NCI-H146 treated with DMSO at 0.1 percent for 48 hours (cell line): ENCODE results near the gene RPL3.

ENCODE experiments used
- DNase-seq: peaks from one replicate; lab custom pipeline; 2025; ENCODE audit not compliant: unreplicated experiment; lab: John Stamatoyannopoulos, UW

The RPL3 gene

DNA sequence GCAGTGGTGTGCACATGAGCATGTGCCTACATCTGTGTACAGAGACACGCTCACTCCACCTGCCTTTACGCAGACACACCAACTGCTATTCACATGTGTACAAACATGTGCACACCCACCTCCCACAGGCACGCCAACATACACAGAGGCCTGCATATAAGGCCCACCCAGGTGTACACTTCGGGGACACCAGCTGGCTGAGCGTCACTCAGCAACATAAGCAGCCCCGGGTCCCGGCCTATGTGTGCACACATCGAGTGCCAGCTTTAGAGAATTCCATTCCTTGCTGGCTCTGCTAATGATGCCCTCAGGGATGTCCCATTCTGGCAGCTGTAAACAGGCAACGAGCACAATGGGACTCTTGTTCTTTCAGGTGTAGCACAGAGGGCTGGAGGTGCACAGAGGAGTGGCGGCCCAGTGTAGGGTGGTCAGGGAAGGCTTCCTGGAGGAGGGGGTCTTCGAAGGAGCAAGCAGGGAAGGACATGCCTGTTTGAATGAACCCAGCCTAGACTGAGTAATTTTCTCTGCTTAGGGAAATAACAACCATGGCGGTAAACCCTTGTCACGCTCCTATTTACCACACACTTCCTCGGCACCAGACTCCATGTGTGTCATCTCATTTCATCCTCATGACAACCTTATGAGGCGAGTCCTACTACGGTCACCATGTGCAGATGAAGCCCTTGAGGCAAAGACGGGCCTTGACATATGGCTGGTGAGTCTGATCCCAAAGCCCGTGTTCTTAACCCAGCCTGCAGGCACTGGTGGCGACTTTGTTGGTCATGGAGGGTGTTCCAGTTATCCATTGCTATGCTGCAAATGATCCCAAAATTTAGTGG is 35.1 kb downstream of the RPL3 start:
- no peak for DNase-seq

DNA sequence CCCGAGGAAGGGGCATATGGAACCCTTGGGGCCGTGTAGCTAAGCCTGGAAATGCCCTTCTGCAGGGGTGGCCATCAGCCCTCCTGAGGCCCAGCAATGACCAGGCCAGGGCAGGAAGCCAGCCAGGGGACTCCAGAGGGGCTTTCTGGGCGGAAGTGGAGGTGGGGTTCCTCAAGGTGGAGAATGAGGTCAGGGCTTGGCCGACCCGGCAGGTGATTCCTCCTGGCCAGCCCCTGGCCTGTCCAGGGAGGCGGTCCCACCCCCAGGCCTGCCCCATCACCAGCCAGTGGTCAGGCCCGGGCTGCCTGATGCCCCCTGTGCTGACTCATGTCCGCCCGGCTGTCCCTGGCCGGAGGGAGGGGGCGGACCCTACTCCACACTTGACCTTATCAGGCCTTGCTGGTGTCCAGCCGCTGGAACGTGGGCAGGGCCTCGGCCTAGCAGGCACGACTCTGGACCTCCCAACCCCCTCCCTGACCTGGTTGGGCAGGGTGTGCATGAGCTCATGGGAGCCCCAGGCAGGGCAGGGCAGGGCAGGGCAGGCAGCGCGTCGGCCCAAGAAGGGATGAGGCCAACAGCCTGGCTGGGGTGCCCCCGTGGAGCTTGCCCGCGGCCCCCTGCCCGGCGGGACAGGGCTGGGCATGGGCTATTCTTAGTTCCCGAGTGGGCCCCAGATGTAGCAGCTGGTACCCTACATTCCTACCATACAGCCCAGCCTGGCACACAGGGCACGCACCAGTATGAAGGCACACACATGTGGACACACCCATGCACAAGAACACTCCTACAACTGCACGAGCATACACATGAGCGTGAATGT is 35.9 kb downstream of the RPL3 start:
- no peak for DNase-seq

DNA sequence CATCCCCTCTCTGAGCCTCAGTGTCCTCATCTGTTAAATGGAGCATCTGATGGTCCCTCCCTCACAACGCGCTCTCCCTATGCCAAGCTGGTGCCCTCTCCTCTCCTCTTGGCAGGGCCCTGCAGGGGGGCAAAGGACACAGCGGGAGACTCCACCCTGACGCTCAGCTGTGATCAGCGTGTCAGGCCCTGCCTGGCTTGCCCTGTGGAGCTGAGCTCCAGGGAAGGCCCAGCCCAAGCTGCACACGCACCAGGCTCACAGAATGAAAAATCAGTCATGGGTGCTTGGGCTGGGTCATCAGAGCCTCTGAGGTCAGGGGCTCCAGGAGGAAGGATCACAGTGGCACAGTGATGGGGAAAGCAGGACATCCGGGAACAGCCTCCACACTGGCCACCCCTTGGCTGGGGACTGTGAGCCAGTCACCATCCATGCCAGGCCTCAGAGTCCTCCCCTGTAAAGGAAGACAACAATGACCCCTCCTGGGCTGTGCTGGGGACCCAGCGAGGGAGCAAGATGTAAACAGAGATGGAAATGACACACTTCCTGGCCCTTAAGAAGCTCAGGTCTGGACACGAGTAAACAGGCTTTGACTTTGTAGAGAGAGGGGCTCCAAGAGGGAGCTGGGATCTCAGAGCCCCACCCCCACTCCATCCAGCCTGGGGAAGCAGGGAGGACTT is 36.6 kb downstream of the RPL3 start:
- no peak for DNase-seq

GRCh38 chr22:39281126-39281525 is 38.3 kb downstream of the RPL3 start:
- DNase-seq = no peak

DNA sequence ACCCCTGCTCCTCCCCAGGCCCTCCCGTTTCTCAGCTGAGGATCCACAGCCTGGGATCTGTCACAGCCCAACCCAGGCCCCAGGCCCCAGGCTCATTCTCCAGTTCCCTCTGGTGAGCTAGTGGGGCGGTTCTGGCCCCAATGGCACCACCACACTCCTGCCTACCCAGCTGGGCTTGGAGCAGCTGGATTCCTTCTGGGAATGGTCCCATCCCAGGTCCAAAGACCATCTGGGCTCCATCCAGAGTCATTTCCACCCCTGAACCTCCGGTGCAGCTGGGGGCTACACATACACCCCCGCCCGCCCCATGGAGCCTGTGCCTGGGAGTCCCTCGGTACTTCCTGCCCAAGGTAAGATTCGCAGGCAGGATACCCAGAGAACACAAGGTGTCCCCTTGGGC is 39.2 kb downstream of the RPL3 start:
- DNase-seq = no peak

DNA sequence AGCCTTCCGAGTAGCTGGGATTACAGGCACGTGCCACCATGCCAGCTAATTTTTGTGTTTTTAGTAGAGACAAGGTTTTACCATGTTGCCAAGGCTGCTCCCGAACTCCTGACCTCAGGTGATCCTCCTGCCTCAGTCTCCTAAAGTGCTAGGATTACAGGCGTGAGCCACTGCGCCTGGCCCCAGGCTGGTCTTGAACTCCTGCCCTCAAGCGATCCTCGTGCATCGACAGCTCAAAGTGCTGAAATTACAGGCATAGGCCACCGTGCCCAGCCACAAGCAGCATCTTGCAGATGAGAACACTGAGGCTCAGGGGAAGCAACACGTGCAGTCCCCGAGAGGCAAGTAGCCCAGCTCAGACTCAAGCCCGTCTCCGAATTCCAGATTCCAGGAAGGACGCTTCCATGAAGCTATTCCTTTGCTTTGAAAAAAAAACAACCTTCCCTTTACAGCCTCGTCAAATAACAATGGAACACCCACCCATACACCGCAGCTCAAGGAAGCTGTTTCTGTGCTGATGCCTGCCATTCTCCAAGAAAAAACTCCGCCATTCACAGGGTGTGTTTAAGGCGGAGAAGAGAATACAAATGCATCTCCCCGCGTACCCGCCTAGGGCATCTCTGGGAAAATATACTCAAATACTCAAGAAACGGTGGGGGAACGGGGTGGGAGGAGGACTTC is 40.1 kb downstream of the RPL3 start:
- DNase-seq = no peak

- no peak for DNase-seq
Measured at GRCh38 chr22:39278040-39278439, 41.4 kb downstream of the RPL3 start.

DNA sequence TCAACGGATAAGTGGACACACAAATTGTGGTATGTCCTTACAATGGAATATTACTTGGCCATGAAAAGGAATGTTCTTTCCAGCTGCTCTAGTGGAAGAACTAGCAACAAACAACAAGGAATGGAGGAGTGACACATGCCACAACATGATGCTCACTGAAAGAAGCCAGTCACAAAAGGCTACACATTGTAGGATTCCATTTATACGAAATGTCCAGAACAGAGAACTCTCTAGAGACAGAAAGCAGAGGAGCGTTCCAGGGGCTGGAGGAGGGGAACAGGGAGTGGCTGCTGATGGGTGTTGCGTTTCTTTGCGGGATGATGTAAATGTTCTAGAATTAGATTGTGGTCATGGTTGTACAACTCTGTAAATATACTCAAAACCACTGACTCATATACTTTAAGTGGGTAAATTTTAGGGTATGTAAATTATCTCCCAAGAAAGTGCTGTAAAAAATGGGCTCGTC is 42.2 kb downstream of the RPL3 start:
- DNase-seq = no peak

DNA sequence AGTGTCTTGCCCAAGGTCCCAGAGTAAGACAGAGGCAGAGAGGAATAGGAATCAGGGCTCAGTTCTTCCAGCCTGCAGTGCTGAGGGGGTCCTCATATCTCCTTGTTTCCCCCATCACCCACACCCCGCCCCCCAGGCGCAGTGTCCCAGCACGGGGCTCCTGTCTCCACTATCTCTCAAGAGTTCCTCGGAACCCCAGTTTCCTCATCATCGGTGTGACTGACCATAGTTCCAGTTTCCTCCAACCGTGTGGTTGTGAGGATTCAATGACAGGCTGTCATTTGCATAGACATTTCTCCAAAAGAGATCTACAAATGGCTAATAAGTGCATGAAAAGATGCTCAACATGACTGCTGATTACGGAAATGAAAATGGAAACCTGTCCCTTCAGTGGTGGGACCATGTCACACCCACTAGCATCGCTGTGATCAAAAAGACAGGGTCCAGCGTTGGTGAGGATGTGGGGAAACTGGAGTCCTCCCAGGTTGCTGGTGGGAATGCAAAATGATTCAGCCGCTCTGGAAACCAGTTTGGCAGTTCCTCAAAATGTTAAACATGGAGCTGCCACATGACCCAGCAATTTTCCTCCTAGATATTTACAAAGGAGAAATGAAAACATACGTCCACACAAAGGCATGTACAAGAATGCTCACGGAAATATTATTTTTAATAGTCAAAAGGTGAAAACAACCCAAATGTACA is 42.8 kb downstream of the RPL3 start:
- no peak for DNase-seq

GRCh38 chr22:39275814-39276439 is 43.5 kb downstream of the RPL3 start:
- DNase-seq = no peak

DNA sequence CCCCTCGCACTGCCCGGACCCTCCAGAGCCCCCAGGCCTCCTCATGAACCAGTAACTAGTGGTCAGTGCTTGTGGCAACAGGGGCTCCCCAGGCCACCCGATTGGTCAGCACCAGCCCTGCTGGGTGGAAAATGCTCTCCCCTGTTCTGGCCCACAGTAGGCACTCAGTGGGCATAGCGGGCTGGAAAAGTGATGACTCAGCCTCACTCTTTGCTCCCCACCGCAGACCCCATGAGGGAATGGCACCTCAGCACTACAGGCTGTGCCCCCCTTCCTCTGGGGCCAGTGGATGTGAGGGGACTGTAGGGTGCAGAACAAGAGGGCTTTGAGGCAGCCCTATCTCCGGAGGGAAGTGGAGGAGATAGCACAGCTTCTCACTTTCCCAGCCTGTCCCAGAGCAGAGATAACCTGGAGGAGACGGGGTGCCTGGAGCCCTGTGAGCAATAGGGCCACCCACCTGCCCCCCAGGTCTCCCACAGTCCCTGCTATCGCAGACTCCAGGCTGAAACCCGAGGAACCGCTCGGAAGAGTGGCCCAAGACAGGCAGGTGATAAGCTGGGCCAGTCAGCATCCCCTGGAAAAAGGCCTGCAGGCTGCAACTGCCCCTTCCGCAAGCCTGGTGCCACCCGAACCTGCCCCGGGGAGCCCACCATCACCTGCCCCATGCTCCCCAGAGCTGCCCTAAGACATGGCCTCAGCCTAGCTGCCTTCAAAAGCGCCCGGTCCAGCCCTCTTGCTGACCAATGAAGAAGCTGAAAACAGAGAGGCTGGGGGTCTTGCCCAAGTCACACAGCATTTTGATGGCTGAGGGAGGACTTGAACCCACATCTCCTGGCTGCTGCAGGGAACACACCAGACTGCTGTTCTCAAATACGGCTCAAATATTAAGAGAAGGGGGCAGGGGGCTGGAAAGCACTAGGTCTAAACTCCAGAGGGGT is 45.2 kb downstream of the RPL3 start:
- DNase-seq = no peak

- DNase-seq = no peak
Measured at GRCh38 chr22:39270792-39271191, 48.6 kb downstream of the RPL3 start.

DNA sequence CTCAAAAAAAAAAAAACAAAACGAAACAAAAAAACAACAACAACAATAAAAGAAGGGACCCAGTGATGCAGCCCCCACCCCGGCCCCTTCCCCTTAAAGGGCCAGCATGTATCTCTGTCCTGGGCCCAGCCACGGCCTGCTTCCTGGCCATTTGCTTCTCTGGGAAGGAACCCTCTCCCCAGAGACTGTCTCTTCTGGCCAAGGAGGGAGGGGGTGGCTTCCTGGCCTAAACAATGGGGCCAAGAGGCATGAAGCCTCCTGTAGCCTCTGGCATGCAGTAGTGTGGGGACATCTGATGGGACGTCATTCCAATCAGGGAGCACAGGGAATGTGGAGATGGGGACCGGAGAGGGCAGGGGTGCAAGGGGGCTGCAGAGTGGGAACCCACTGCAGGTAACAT is 49.1 kb downstream of the RPL3 start:
- DNase-seq = no peak

DNA sequence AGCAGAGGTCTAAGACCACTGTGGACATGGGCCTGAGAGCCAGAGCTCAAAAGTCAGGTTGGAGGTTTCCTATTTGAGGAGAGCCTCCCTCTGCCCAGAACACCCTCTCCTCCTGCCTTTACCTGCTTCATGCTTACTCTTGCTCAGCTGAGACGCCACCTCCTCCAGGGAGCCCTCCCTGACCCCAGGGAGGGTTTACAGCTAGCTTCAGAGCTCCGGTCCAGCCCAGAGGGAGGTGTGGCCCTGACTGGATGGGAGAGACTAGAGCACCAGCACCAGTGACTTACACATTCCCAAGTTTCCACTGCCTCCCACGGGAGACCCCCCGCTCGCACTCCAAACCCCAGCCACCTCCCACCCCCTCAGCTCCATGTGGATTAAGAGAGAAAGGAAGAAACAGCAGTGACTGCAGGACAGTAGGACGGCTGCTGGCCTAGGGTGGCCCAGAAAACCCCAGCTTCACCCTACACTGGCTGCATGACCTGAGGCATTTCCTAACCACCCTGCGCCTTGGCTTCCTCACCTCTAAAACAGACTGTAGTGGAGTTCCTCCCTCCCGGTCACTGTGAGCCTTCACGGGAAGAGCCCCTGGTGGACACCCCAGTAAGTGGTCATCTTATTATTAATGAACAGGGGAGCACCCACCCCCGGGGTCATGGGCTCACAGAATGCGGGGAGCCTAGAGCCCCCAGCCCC is 50.2 kb downstream of the RPL3 start:
- no peak for DNase-seq

DNA sequence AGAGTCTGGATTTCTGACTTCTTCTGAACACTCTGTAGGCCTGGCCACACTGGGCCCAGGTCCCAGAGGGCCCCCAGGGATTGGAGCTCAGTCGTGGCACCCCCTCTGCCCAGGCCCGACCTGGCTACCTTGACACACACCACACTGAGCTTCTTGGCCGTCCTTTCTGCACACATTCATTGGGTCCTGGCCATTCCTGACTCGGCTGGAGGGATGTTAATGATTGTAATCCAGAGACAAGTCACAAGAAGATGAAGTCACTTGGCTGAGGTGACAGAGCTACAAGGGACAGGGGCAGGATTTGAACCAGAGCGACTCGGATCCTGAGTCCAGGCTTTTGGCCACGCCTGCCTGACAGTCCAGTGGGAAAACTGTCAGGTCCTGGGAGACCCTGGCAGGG is 50.8 kb downstream of the RPL3 start:
- DNase-seq = no peak

GRCh38 chr22:39267974-39268373 is 51.4 kb downstream of the RPL3 start:
- no peak for DNase-seq

DNA sequence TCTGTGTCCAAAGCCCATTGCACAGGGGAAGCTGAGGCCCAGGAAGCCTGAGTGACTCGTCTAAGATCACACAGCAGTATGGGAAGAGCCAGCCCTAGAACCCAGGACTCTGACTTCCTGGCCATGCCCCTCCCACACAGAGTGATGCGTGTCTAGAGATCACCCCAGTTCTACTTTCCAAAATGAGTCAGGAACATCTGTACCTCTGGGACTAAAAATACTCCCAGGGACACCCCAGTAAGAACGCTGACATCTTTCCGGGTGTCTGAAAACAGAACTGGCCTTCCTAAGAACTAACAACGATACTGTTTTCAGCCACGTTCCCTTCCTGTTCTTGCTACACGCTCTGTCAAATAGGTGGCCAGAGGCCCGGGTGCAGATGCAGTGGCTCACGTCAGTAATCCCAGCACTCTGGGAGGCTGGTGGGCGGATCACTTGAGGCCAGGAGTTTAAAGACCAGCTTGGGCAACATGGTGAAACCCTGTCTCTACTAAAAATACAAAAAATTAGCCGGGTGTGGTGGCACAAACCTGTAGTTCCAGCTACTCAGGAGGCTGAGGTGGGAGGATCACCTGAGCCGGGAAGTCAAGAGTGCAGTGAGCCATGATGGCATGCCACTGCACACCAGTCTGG is 52.9 kb downstream of the RPL3 start:
- DNase-seq = no peak
